SU-DHL-6 (cell line): ENCODE measurements around the gene DHFR2.

Experiments
- H2AFZ ChIP-seq: fragments of 200-600 bp; sonication (generic); 2 replicates; pipeline ENCODE4 v1.6.1; 2014; ENCODE audit warnings: low read depth, mild to moderate bottlenecking, moderate library complexity, mixed read lengths, antibody characterized with exemption, low read length; ENCODE audit not compliant: severe bottlenecking
- H3F3A ChIP-seq: fragments of 200-600 bp; shearing (Covaris generic); 2 replicates; pipeline ENCODE4 v1.6.0; 2016; ENCODE audit warnings: antibody characterized with exemption, mild to moderate bottlenecking; ENCODE audit not compliant: insufficient read depth
- H3K27ac ChIP-seq: fragments of 200-600 bp; sonication (generic); 2 replicates; pipeline ENCODE4 v1.5.1; 2016; ENCODE audit warnings: low read depth, mild to moderate bottlenecking, low read length, moderate library complexity, mixed read lengths
- H3K27me3 ChIP-seq: fragments of 200-600 bp; sonication (generic), shearing (Covaris generic); 2 replicates; pipeline ENCODE4 v1.6.0; 2014; ENCODE audit warnings: mild to moderate bottlenecking, low read length
- H3K36me3 ChIP-seq: fragments of 200-600 bp; sonication (generic); 2 replicates; pipeline ENCODE4 v1.6.1; 2014; ENCODE audit warnings: mild to moderate bottlenecking, low read length, mixed read lengths
- H3K4me2 ChIP-seq: fragments of 300-600, 200-600 bp; shearing (Covaris generic), sonication (generic); 2 replicates; pipeline ENCODE4 v1.6.0; 2014; ENCODE audit warnings: low read length, low read depth, mild to moderate bottlenecking; ENCODE audit not compliant: poor library complexity, severe bottlenecking
- H3K4me3 ChIP-seq: fragments of 200-600 bp; sonication (generic); 2 replicates; pipeline ENCODE4 v1.5.1; 2014; ENCODE audit warnings: antibody characterized with exemption, low read length, mild to moderate bottlenecking, mixed read lengths; ENCODE audit not compliant: insufficient read depth, poor library complexity, severe bottlenecking
- H3K79me2 ChIP-seq: fragments of 200-600 bp; sonication (generic); 2 replicates; pipeline ENCODE4 v1.6.1; 2014; ENCODE audit warnings: mild to moderate bottlenecking, low read length, moderate library complexity; ENCODE audit not compliant: insufficient read depth
- H3K9ac ChIP-seq: fragments of 200-600 bp; sonication (generic); 2 replicates; pipeline ENCODE4 v1.7.0; 2014; ENCODE audit warnings: mild to moderate bottlenecking, low read length
- H3K9me2 ChIP-seq: fragments of 200-600 bp; sonication (generic); replicated peaks from 2 replicates; pipeline ENCODE4 v1.6.1; 2014; ENCODE audit warnings: low read length; ENCODE audit not compliant: insufficient read depth
- H3K9me3 ChIP-seq: fragments of 200-600 bp; sonication (generic); 2 replicates; pipeline ENCODE4 v1.6.1; 2014; ENCODE audit warnings: low read length, mixed read lengths; ENCODE audit not compliant: insufficient read depth
- H4K20me1 ChIP-seq: fragments of 200-600 bp; sonication (generic); 2 replicates; pipeline ENCODE4 v1.6.1; 2014; ENCODE audit warnings: low read depth, mild to moderate bottlenecking, antibody characterized with exemption, low read length, moderate library complexity, mixed read lengths
- CTCF ChIP-seq: fragments of 200-600 bp; sonication (generic); IDR thresholded peaks from one replicate; pipeline ENCODE4 v1.5.1; 2017; ENCODE audit warnings: antibody characterized with exemption, mild to moderate bottlenecking, low read length, moderate library complexity; ENCODE audit not compliant: insufficient read depth, poor library complexity, severe bottlenecking
- EZH2phosphoT487 ChIP-seq: fragments of 200-600 bp; sonication (generic), shearing (Covaris generic); conservative IDR thresholded peaks from 2 replicates; pipeline ENCODE4 v1.6.1; 2018; ENCODE audit warnings: mild to moderate bottlenecking, antibody characterized with exemption, low read length, moderate library complexity, mixed read lengths

The DHFR2 gene

GRCh38 chr3:94101860-94102259, 39.1 kb upstream of the DHFR2 start:
- peaks cover 5% of the 10 kb centered on the region; the same call in 1 of the 2 replicates for H3K36me3 ChIP-seq
- H3F3A ChIP-seq = no peaks in the 10 kb centered on the region
- no peak overlapping the region for H2AFZ ChIP-seq
- TF ChIP-seq EZH2phosphoT487 = no peak
- no peak for TF ChIP-seq CTCF
- no peak overlapping the region for H3K9ac ChIP-seq
- H3K9me3 ChIP-seq = no peaks in the 10 kb centered on the region
- no peaks in the 10 kb centered on the region for H4K20me1 ChIP-seq
- H3K27ac ChIP-seq = no peak overlapping the region
- H3K79me2 ChIP-seq = no peaks in the 10 kb centered on the region
- no peaks in the 10 kb centered on the region for H3K9me2 ChIP-seq
- H3K4me3 ChIP-seq = no peak overlapping the region
- H3K27me3 ChIP-seq = no peaks in the 10 kb centered on the region
- H3K4me2 ChIP-seq = no peak overlapping the region

GRCh38 chr3:94099311-94099710, 36.6 kb upstream of the DHFR2 start:
- Histone ChIP-seq H4K20me1 (no peaks in the 10 kb centered on the region), H3K9me2 (no peaks in the 10 kb centered on the region), H3F3A (no peaks in the 10 kb centered on the region), H3K27ac (no peak overlapping the region), H3K79me2 (no peaks in the 10 kb centered on the region), H3K36me3 (peaks cover 8% of the 10 kb centered on the region; the same call in 1 of the 2 replicates), H3K9me3 (no peaks in the 10 kb centered on the region), H3K4me2 (no peak overlapping the region), H2AFZ (no peak overlapping the region), H3K9ac (no peak overlapping the region), H3K4me3 (no peak overlapping the region), H3K27me3 (no peaks in the 10 kb centered on the region)
- no peak for TF ChIP-seq EZH2phosphoT487
- no peak for TF ChIP-seq CTCF

- Histone ChIP-seq H3K9me2 (no peaks in the 10 kb centered on the region), H3K4me3 (no peak overlapping the region), H3K36me3 (peaks cover 9% of the 10 kb centered on the region; the same call in 1 of the 2 replicates), H3K27ac (no peak overlapping the region), H3K4me2 (no peak overlapping the region), H4K20me1 (no peaks in the 10 kb centered on the region), H3K9me3 (no peaks in the 10 kb centered on the region), H3F3A (no peaks in the 10 kb centered on the region), H3K79me2 (no peaks in the 10 kb centered on the region), H2AFZ (no peak overlapping the region), H3K9ac (no peak overlapping the region), H3K27me3 (no peaks in the 10 kb centered on the region)
- no peak for TF ChIP-seq CTCF
- no peak for TF ChIP-seq EZH2phosphoT487
Measured at GRCh38 chr3:94098452-94098851, 35.7 kb upstream of the DHFR2 start.

DNA sequence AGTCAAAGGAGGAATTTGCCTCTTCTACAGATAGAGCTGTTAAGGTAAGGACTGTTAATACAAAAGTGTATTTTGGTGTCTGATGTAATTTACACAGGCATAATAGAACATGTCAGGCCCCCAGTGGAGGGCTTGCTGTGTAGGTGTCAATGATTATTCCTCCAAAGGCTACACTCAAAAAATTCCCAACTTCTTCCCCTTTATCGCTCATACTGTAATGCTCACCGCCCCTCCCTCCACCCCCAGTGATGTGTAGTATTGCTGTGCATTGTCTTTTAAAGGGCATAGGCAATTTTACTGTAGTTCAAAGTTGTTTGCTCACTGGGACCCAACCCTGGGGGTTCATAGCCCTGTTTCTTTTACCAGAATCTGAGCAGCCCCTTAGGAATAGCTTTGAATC, 32.4 kb upstream of the DHFR2 start:
- peaks cover 9% of the 10 kb centered on the region; the same call in 1 of the 2 replicates for H3K36me3 ChIP-seq

More for the DNA sequence above, 32.4 kb upstream of the DHFR2 start:
- no peak for TF ChIP-seq EZH2phosphoT487
- TF ChIP-seq CTCF = no peak
- Histone ChIP-seq H3K27ac (no peak overlapping the region), H2AFZ (no peak overlapping the region), H3K4me3 (no peak overlapping the region), H3K9ac (no peak overlapping the region), H3K9me2 (no peaks in the 10 kb centered on the region), H3K4me2 (no peak overlapping the region), H3K27me3 (no peaks in the 10 kb centered on the region), H3F3A (no peaks in the 10 kb centered on the region), H3K9me3 (no peaks in the 10 kb centered on the region), H4K20me1 (no peaks in the 10 kb centered on the region), H3K79me2 (no peaks in the 10 kb centered on the region)
